SK-N-SH treated with all-trans-retinoic acid at 6 μM for 48 hours (cell line): ENCODE measurements around the gene MMP25.
A peak's percentile ranks its signal among the peaks of the same experiment; 100 is the strongest.

ENCODE experiments used
- ATAC-seq: fragments of 200-7000 bp; cut with Tn5 transposase; 3 replicates; pipeline ENCODE4 v1.9.1; 2020; ENCODE audit warnings: mild to moderate bottlenecking, moderate library complexity
- ARNTL ChIP-seq: fragments of 450-650 bp; formaldehyde crosslinking; IDR thresholded peaks from 2 replicates; pipeline ENCODE4 v1.5.0; 2020; ENCODE audit warnings: low read depth, mild to moderate bottlenecking, moderate library complexity, borderline replicate concordance
- BACH2 ChIP-seq: fragments of 250-450 bp; sonication (Bioruptor Pico); IDR thresholded peaks from 2 replicates; pipeline ENCODE4 v1.9.0; 2021; ENCODE audit warnings: mild to moderate bottlenecking, borderline replicate concordance
- CSDC2 ChIP-seq: fragments of 250-450 bp; sonication (Bioruptor Pico); IDR thresholded peaks from 2 replicates; pipeline ENCODE4 v1.5.0; 2020; ENCODE audit warnings: mild to moderate bottlenecking, moderate library complexity
- ESRRG ChIP-seq: fragments of 250-450 bp; sonication (Bioruptor Pico); IDR thresholded peaks from 2 replicates; pipeline ENCODE4 v1.6.1; 2021; ENCODE audit warnings: mild to moderate bottlenecking
- GLIS3 ChIP-seq: fragments of 250-450 bp; sonication (Bioruptor Pico); IDR thresholded peaks from 2 replicates; pipeline ENCODE4 v1.5.0; 2020; ENCODE audit warnings: mild to moderate bottlenecking, moderate library complexity
- ISL1 ChIP-seq: fragments of 250-450 bp; sonication (Bioruptor Pico); IDR thresholded peaks from 2 replicates; pipeline ENCODE4 v2.1.2; 2022; ENCODE audit warnings: mild to moderate bottlenecking, moderate library complexity
- OSR1 ChIP-seq: fragments of 250-450 bp; sonication (Bioruptor Pico); IDR thresholded peaks from 2 replicates; pipeline ENCODE4 v1.8.0; 2022; ENCODE audit warnings: moderate library complexity, mild to moderate bottlenecking, inconsistent platforms
- PPARA ChIP-seq: fragments of 250-450 bp; sonication (Bioruptor Pico); IDR thresholded peaks from 2 replicates; pipeline ENCODE4 v1.5.0; 2020; ENCODE audit warnings: mild to moderate bottlenecking, borderline replicate concordance
- SNAI2 ChIP-seq: fragments of 250-450 bp; sonication (Bioruptor Pico); IDR thresholded peaks from 2 replicates; pipeline ENCODE4 v1.5.0; 2020; ENCODE audit warnings: mild to moderate bottlenecking, moderate library complexity
- TCF4 ChIP-seq: fragments of 250-450 bp; sonication (Bioruptor Pico); IDR thresholded peaks from 2 replicates; pipeline ENCODE4 v1.8.0; 2021; ENCODE audit warnings: mild to moderate bottlenecking, moderate library complexity, borderline replicate concordance
- TOX ChIP-seq: fragments of 250-450 bp; sonication (Bioruptor Pico); IDR thresholded peaks from 2 replicates; pipeline ENCODE4 v1.8.0; 2021; ENCODE audit warnings: mild to moderate bottlenecking, moderate library complexity, borderline replicate concordance
- ZC3H10 ChIP-seq: fragments of 250-450 bp; sonication (Bioruptor Pico); IDR thresholded peaks from 2 replicates; pipeline ENCODE4 v1.5.1; 2021; ENCODE audit warnings: mild to moderate bottlenecking, moderate library complexity
- ZFP3 ChIP-seq: fragments of 250-450 bp; sonication (Bioruptor Pico); IDR thresholded peaks from 2 replicates; pipeline ENCODE4 v1.5.0; 2020; ENCODE audit warnings: mild to moderate bottlenecking, moderate library complexity
- ZFP30 ChIP-seq: fragments of 450-650 bp; formaldehyde crosslinking; IDR thresholded peaks from 2 replicates; pipeline ENCODE4 v1.5.0; 2022; ENCODE audit warnings: mild to moderate bottlenecking, moderate library complexity
- ZNF565 ChIP-seq: fragments of 450-650 bp; formaldehyde crosslinking; conservative IDR thresholded peaks from 2 replicates; pipeline ENCODE4 v1.5.0; 2020; ENCODE audit warnings: low read depth, mild to moderate bottlenecking, moderate library complexity
- ZNF70 ChIP-seq: fragments of 450-650 bp; formaldehyde crosslinking; IDR thresholded peaks from 2 replicates; pipeline ENCODE4 v1.5.0; 2020; ENCODE audit warnings: mild to moderate bottlenecking, moderate library complexity
- ZNF8 ChIP-seq: fragments of 450-650 bp; formaldehyde crosslinking; IDR thresholded peaks from 2 replicates; pipeline ENCODE4 v1.5.0; 2020; ENCODE audit warnings: mild to moderate bottlenecking, moderate library complexity
- TF ChIP-seq, protein P1 (sequence below): fragments of 250-450 bp; sonication (Bioruptor Pico); IDR thresholded peaks from 2 replicates; pipeline ENCODE4 v1.5.0; 2020; ENCODE audit warnings: mild to moderate bottlenecking, moderate library complexity
- TF ChIP-seq, protein P2 (sequence below): fragments of 250-450 bp; sonication (Bioruptor Pico); IDR thresholded peaks from 2 replicates; pipeline ENCODE4 v1.8.0; 2020; ENCODE audit warnings: mild to moderate bottlenecking, moderate library complexity, borderline replicate concordance
- TF ChIP-seq, protein P3 (sequence below): fragments of 250-450 bp; sonication (Bioruptor Pico); IDR thresholded peaks from 2 replicates; pipeline ENCODE4 v1.8.0; 2021; ENCODE audit warnings: low read depth, mild to moderate bottlenecking, moderate library complexity, borderline replicate concordance
- TF ChIP-seq, protein P4 (sequence below): fragments of 250-450 bp; sonication (Bioruptor Pico); IDR thresholded peaks from 2 replicates; pipeline ENCODE4 v1.5.1; 2021; ENCODE audit warnings: mild to moderate bottlenecking, moderate library complexity
- TF ChIP-seq, protein P5 (sequence below): fragments of 250-450 bp; sonication (Bioruptor Pico); IDR thresholded peaks from 2 replicates; pipeline ENCODE4 v1.5.1; 2020; ENCODE audit warnings: low read depth, mild to moderate bottlenecking, moderate library complexity

Gene MMP25, protein sequence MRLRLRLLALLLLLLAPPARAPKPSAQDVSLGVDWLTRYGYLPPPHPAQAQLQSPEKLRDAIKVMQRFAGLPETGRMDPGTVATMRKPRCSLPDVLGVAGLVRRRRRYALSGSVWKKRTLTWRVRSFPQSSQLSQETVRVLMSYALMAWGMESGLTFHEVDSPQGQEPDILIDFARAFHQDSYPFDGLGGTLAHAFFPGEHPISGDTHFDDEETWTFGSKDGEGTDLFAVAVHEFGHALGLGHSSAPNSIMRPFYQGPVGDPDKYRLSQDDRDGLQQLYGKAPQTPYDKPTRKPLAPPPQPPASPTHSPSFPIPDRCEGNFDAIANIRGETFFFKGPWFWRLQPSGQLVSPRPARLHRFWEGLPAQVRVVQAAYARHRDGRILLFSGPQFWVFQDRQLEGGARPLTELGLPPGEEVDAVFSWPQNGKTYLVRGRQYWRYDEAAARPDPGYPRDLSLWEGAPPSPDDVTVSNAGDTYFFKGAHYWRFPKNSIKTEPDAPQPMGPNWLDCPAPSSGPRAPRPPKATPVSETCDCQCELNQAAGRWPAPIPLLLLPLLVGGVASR

DNA sequence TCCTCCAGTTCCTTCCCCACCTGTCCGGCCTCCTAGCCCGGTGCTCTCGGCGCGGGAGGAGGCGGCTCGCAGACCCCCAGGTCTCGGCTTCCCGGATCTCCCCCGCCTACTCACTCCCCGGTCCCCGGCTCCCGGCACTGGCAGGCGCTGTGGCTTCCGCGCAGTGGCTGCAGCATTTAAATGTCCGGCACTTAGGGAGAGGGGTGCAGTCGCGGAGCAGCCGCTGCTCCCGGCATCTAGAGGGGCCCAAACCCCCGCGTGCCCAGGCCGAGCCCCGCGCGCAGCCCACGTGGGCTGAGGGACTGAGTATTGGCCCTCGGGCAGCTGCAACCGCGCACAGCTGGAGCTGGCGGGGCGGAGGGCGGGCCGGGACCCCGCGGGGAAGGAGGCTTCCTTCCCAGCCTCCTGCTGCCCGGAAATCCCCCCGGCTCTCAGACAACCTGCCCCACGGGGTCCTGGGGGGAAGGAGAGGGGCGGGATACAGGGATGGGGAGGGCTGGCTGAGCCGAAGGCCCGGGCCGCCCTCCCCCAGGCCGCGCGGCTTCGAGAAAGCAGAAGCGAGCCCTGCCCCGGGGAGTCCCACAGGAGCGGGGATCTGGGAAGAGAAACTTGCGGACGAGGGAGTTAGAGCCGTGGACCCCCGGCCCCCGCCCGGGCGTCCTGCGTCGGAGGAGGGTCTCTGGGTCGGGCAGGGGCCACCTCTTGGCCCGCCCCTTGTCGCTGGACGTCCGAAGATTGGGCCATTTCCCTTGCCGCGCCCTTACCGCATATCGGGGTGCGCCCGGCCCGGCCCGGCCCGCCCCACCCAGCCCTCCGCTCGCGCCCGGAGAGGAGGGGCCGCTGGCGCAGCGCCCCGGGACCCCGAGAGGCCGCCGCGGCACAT is at the start of gene MMP25:
MMP25 (plus strand) TSS at position 804 of the 883 bp plus-strand sequence. CDS start 357 bp downstream, outside the sequence.
- peak; percentile 50 for ATAC-seq
- TF ChIP-seq PPARA = no peak
- TF ChIP-seq SNAI2 = no peak
- TF ChIP-seq, protein P1, sequence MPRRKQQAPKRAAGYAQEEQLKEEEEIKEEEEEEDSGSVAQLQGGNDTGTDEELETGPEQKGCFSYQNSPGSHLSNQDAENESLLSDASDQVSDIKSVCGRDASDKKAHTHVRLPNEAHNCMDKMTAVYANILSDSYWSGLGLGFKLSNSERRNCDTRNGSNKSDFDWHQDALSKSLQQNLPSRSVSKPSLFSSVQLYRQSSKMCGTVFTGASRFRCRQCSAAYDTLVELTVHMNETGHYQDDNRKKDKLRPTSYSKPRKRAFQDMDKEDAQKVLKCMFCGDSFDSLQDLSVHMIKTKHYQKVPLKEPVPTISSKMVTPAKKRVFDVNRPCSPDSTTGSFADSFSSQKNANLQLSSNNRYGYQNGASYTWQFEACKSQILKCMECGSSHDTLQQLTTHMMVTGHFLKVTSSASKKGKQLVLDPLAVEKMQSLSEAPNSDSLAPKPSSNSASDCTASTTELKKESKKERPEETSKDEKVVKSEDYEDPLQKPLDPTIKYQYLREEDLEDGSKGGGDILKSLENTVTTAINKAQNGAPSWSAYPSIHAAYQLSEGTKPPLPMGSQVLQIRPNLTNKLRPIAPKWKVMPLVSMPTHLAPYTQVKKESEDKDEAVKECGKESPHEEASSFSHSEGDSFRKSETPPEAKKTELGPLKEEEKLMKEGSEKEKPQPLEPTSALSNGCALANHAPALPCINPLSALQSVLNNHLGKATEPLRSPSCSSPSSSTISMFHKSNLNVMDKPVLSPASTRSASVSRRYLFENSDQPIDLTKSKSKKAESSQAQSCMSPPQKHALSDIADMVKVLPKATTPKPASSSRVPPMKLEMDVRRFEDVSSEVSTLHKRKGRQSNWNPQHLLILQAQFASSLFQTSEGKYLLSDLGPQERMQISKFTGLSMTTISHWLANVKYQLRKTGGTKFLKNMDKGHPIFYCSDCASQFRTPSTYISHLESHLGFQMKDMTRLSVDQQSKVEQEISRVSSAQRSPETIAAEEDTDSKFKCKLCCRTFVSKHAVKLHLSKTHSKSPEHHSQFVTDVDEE (CRISPR knock-in tag) = no peak
- TF ChIP-seq ZNF565 = no peak
- TF ChIP-seq OSR1 (CRISPR knock-in tag) = no peak
- no peak for TF ChIP-seq TOX
- TF ChIP-seq CSDC2 (CRISPR knock-in tag) = no peak
- TF ChIP-seq BACH2 (CRISPR knock-in tag) = no peak
- TF ChIP-seq, protein P2, sequence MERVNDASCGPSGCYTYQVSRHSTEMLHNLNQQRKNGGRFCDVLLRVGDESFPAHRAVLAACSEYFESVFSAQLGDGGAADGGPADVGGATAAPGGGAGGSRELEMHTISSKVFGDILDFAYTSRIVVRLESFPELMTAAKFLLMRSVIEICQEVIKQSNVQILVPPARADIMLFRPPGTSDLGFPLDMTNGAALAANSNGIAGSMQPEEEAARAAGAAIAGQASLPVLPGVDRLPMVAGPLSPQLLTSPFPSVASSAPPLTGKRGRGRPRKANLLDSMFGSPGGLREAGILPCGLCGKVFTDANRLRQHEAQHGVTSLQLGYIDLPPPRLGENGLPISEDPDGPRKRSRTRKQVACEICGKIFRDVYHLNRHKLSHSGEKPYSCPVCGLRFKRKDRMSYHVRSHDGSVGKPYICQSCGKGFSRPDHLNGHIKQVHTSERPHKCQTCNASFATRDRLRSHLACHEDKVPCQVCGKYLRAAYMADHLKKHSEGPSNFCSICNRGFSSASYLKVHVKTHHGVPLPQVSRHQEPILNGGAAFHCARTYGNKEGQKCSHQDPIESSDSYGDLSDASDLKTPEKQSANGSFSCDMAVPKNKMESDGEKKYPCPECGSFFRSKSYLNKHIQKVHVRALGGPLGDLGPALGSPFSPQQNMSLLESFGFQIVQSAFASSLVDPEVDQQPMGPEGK = no peak
- TF ChIP-seq GLIS3 (CRISPR knock-in tag) = no peak
- no peak for TF ChIP-seq ZFP3 (CRISPR knock-in tag)
- TF ChIP-seq ARNTL (CRISPR knock-in tag) = no peak
- TF ChIP-seq, protein P3, sequence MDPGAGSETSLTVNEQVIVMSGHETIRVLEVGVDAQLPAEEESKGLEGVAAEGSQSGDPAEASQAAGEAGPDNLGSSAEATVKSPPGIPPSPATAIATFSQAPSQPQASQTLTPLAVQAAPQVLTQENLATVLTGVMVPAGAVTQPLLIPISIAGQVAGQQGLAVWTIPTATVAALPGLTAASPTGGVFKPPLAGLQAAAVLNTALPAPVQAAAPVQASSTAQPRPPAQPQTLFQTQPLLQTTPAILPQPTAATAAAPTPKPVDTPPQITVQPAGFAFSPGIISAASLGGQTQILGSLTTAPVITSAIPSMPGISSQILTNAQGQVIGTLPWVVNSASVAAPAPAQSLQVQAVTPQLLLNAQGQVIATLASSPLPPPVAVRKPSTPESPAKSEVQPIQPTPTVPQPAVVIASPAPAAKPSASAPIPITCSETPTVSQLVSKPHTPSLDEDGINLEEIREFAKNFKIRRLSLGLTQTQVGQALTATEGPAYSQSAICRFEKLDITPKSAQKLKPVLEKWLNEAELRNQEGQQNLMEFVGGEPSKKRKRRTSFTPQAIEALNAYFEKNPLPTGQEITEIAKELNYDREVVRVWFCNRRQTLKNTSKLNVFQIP (CRISPR knock-in tag) = no peak
- no peak for TF ChIP-seq ESRRG (CRISPR knock-in tag)
- TF ChIP-seq, protein P4, sequence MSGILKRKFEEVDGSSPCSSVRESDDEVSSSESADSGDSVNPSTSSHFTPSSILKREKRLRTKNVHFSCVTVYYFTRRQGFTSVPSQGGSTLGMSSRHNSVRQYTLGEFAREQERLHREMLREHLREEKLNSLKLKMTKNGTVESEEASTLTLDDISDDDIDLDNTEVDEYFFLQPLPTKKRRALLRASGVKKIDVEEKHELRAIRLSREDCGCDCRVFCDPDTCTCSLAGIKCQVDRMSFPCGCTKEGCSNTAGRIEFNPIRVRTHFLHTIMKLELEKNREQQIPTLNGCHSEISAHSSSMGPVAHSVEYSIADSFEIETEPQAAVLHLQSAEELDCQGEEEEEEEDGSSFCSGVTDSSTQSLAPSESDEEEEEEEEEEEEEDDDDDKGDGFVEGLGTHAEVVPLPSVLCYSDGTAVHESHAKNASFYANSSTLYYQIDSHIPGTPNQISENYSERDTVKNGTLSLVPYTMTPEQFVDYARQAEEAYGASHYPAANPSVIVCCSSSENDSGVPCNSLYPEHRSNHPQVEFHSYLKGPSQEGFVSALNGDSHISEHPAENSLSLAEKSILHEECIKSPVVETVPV = no peak
- TF ChIP-seq ZNF70 (CRISPR knock-in tag) = no peak
- no peak for TF ChIP-seq ZNF8
- TF ChIP-seq ZC3H10 = no peak
- TF ChIP-seq, protein P5, sequence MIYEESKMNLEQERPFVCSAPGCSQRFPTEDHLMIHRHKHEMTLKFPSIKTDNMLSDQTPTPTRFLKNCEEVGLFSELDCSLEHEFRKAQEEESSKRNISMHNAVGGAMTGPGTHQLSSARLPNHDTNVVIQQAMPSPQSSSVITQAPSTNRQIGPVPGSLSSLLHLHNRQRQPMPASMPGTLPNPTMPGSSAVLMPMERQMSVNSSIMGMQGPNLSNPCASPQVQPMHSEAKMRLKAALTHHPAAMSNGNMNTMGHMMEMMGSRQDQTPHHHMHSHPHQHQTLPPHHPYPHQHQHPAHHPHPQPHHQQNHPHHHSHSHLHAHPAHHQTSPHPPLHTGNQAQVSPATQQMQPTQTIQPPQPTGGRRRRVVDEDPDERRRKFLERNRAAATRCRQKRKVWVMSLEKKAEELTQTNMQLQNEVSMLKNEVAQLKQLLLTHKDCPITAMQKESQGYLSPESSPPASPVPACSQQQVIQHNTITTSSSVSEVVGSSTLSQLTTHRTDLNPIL (CRISPR knock-in tag) = no peak
- TF ChIP-seq, all 23 proteins: peak for 0

DNA sequence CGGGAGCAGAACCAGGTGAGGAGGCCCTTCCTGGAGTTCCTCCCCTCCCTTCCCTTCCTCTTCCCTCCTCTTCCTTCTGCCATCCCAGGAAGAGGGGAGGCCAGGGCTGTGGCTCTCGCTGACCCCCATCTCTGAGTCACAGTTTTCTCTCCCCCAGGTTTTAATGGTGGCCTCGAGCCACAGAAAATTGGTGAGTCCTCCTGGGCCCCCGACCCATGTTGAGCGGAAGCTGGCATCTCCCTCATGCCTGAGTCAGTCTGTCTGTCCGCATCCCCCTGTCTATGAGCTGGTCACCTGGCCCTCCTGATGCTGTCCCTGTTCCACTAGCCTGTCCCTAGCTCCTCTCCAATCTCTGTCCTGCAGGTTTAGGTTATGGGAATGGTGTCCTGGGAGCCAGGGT is 46.4 kb upstream of the MMP25 start:
- TF ChIP-seq ESRRG (CRISPR knock-in tag) = no peak
- no peak for TF ChIP-seq BACH2 (CRISPR knock-in tag)
- no peak for TF ChIP-seq ZFP30 (CRISPR knock-in tag)
- TF ChIP-seq, protein P5 (CRISPR knock-in tag) = no peak
- TF ChIP-seq ZC3H10 = no peak
- no peak for TF ChIP-seq TCF4 (CRISPR knock-in tag)
- no peak for TF ChIP-seq SNAI2
- TF ChIP-seq ISL1 (CRISPR knock-in tag) = no peak
- TF ChIP-seq, protein P3 (CRISPR knock-in tag) = no peak
- no peak for TF ChIP-seq OSR1 (CRISPR knock-in tag)
- TF ChIP-seq ZNF8 = no peak
- TF ChIP-seq GLIS3 (CRISPR knock-in tag) = no peak
- no peak for TF ChIP-seq PPARA
- no peak for TF ChIP-seq ZNF70 (CRISPR knock-in tag)
- no peak for TF ChIP-seq ZFP3 (CRISPR knock-in tag)
- no peak for TF ChIP-seq ZNF565
- TF ChIP-seq, protein P4 = no peak
- no peak for ATAC-seq
